Middle frontal gyrus (tissue), 1 donor: ENCODE results near the gene PIM3.

ENCODE experiments used
- DNase-seq: peaks from one replicate; pipeline ENCODE4 v3.0.0-alpha.2; 2015; ENCODE audit warnings: low spot score; ENCODE audit errors: extremely low spot score

Gene PIM3

GRCh38 chr22:49960159-49961004 is at the start of gene PIM3:
Gene PIM3, plus strand, starts transcription at chr22:49960772. Its CDS starts 176 bp downstream, at chr22:49960948.
- peak; percentile 95 for DNase-seq

- DNase-seq, result no peak
Observed at GRCh38 chr22:49911881-49912625, 48.5 kb upstream of the PIM3 start.

- no peak for DNase-seq
Observed at GRCh38 chr22:49913026-49913425, 47.5 kb upstream of the PIM3 start.

GRCh38 chr22:49913446-49913845 is 47.1 kb upstream of the PIM3 start:
- no peak for DNase-seq

GRCh38 chr22:49914256-49914655 is 46.3 kb upstream of the PIM3 start:
- no peak for DNase-seq

- no peak for DNase-seq
Observed at GRCh38 chr22:49915610-49916009, 45.0 kb upstream of the PIM3 start.

GRCh38 chr22:49916831-49917230 is 43.7 kb upstream of the PIM3 start:
- DNase-seq, result no peak

- DNase-seq, result peak; percentile 92
Observed at GRCh38 chr22:49917974-49918910, 42.3 kb upstream of the PIM3 start, which contains the start of the genes ALG12 and CRELD2. Gene ALG12, minus strand, starts transcription at chr22:49918438. Its CDS starts 4,673 bp downstream, at chr22:49913765. Gene CRELD2, plus strand, starts transcription at chr22:49918634. Its CDS starts 136 bp downstream, at chr22:49918770.

GRCh38 chr22:49918911-49919881 is 41.4 kb upstream of the PIM3 start:
- no peak for DNase-seq

GRCh38 chr22:49920859-49921258 is 39.7 kb upstream of the PIM3 start:
- DNase-seq, result no peak

GRCh38 chr22:49921508-49922278 is 38.9 kb upstream of the PIM3 start:
- no peak for DNase-seq

GRCh38 chr22:49922484-49922883 is 38.1 kb upstream of the PIM3 start:
- no peak for DNase-seq

GRCh38 chr22:49922926-49923325 is 37.6 kb upstream of the PIM3 start:
- DNase-seq, result no peak

GRCh38 chr22:49923445-49923844 is 37.1 kb upstream of the PIM3 start:
- no peak for DNase-seq

GRCh38 chr22:49924113-49924833 is 36.3 kb upstream of the PIM3 start:
- no peak for DNase-seq

- no peak for DNase-seq
Observed at GRCh38 chr22:49925525-49926128, 34.9 kb upstream of the PIM3 start.

- DNase-seq, result no peak
Observed at GRCh38 chr22:49926916-49927315, 33.7 kb upstream of the PIM3 start.
